Smooth muscle cell (in vitro differentiated cells): ENCODE results near the gene RBMS3. TPM values are rescaled to one million over a fixed set of nuclear protein-coding genes. Genes with fewer than 3 reads are reported as not detected.

Source experiments
- DNase-seq: peaks from one replicate; lab custom pipeline; 2025; ENCODE audit not compliant: unreplicated experiment; lab: John Stamatoyannopoulos, UW
- H2AFZ ChIP-seq: fragments of 200-600 bp; sonication (generic); 2 replicates; pipeline ENCODE4 v1.6.0; 2016; ENCODE audit warnings: antibody characterized with exemption, low read depth, mild to moderate bottlenecking
- H3F3A ChIP-seq: fragments of 200-600 bp; sonication (generic); 2 replicates; pipeline ENCODE4 v1.6.0; 2017; ENCODE audit warnings: antibody characterized with exemption, low read depth
- H3K27ac ChIP-seq: fragments of 200-600 bp; sonication (generic); 2 replicates; pipeline ENCODE4 v1.5.1; 2016; ENCODE audit warnings: low read depth, mild to moderate bottlenecking
- H3K27me3 ChIP-seq: fragments of 200-600 bp; sonication (generic); 2 replicates; pipeline ENCODE4 v1.6.1; 2016; ENCODE audit warnings: low read depth, mild to moderate bottlenecking
- H3K36me3 ChIP-seq: fragments of 200-600 bp; sonication (generic); 2 replicates; pipeline ENCODE4 v1.5.1; 2016; ENCODE audit warnings: low read depth
- H3K4me1 ChIP-seq: fragments of 200-600 bp; sonication (generic); 2 replicates; pipeline ENCODE4 v1.5.1; 2016; ENCODE audit warnings: low read depth
- H3K4me2 ChIP-seq: fragments of 200-600 bp; sonication (generic); 2 replicates; pipeline ENCODE4 v1.6.0; 2016; ENCODE audit warnings: mild to moderate bottlenecking
- H3K4me3 ChIP-seq: fragments of 200-600 bp; sonication (generic); 2 replicates; pipeline ENCODE4 v1.5.1; 2016; ENCODE audit warnings: mild to moderate bottlenecking
- H3K79me2 ChIP-seq: fragments of 200-600 bp; sonication (generic); 2 replicates; pipeline ENCODE4 v1.6.0; 2016; ENCODE audit warnings: low read depth, mild to moderate bottlenecking
- H3K9ac ChIP-seq: fragments of 200-600 bp; sonication (generic); 2 replicates; pipeline ENCODE4 v1.6.0; 2016; ENCODE audit warnings: low read depth
- H3K9me3 ChIP-seq: fragments of 200-600 bp; sonication (generic); replicated peaks from 2 replicates; pipeline ENCODE4 v1.5.1; 2016; ENCODE audit warnings: low read depth
- H4K20me1 ChIP-seq: fragments of 200-600 bp; sonication (generic); 2 replicates; pipeline ENCODE4 v1.6.0; 2016; ENCODE audit warnings: low read depth
- WGBS: methylation state at CpG from one replicate; pipeline ENCODE4 v1.1.7; 2016; ENCODE audit warnings: low lambda C conversion rate; 5-methylcytosine and 5-hydroxymethylcytosine counted together
- polyA plus RNA-seq: library from polyadenylated mRNA; unstranded; fragments of >200 nt; fragmentation: Nextera tagmentation; extraction: Ambion mirVana; gene quantifications from 2 replicates; pipeline ENCODE4 v1.2.1, GENCODE V29; 2016
- total RNA-seq: library from RNA; depleted of rRNA; stranded (reverse); fragments of >200 nt; gene quantifications from 2 replicates; pipeline ENCODE4 v1.2.3, GENCODE V29; 2014
- TF ChIP-seq, protein P1 (sequence below): fragments of 200-600 bp; sonication (generic); IDR thresholded peaks from 2 replicates; pipeline ENCODE4 v1.5.1; 2017; ENCODE audit warnings: borderline replicate concordance, mild to moderate bottlenecking, antibody characterized with exemption; ENCODE audit not compliant: insufficient read depth, poor library complexity, severe bottlenecking

RBMS3 gene
- total and polyA plus RNA-seq, 2 experiments from 2014 or later: 42.9 to 50.6 TPM

DNA sequence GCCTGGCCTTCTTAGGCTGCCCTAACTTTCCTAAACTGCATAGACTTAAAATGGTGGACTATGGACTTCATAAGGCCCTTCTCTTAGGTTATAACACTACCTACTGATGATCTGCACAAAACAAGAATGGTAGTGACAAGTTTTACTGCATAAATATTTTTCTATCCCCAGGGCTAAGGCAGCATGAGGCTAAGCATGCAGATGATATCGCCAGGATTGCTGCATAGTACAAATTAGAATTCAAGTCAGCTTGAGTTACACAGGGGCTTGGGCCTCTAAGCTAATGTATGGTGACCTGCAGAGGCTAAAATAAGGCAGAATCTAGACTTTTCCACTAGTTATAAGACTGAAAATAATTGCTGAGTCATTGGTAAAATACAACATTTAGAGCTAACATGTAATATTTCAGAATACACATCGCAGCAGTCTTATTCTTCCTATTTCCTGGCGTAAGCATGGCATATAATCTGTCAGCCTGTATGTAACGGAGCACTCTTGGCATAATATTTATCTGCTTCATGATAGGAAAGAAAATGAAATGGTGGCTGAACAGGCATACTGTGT, 15.3 kb upstream of the RBMS3 start:
- H3K4me1 ChIP-seq: no peaks in the 10 kb centered on the region
- no peak overlapping the region for H3K9ac ChIP-seq
- WGBS: 96% methylated on average over 4 of the region's 4 CpGs
- H3K36me3 ChIP-seq: no peaks in the 10 kb centered on the region
- no peaks in the 10 kb centered on the region for H3F3A ChIP-seq
- DNase-seq: no peak
- no peaks in the 10 kb centered on the region for H3K27me3 ChIP-seq
- H3K79me2 ChIP-seq: no peaks in the 10 kb centered on the region
- H3K4me2 ChIP-seq: no peak overlapping the region
- no peaks in the 10 kb centered on the region for H3K9me3 ChIP-seq
- TF ChIP-seq, protein P1, sequence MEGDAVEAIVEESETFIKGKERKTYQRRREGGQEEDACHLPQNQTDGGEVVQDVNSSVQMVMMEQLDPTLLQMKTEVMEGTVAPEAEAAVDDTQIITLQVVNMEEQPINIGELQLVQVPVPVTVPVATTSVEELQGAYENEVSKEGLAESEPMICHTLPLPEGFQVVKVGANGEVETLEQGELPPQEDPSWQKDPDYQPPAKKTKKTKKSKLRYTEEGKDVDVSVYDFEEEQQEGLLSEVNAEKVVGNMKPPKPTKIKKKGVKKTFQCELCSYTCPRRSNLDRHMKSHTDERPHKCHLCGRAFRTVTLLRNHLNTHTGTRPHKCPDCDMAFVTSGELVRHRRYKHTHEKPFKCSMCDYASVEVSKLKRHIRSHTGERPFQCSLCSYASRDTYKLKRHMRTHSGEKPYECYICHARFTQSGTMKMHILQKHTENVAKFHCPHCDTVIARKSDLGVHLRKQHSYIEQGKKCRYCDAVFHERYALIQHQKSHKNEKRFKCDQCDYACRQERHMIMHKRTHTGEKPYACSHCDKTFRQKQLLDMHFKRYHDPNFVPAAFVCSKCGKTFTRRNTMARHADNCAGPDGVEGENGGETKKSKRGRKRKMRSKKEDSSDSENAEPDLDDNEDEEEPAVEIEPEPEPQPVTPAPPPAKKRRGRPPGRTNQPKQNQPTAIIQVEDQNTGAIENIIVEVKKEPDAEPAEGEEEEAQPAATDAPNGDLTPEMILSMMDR: no peak
- no peak overlapping the region for H3K4me3 ChIP-seq
- no peak overlapping the region for H3K27ac ChIP-seq
- no peaks in the 10 kb centered on the region for H4K20me1 ChIP-seq
- no peak overlapping the region for H2AFZ ChIP-seq

DNA sequence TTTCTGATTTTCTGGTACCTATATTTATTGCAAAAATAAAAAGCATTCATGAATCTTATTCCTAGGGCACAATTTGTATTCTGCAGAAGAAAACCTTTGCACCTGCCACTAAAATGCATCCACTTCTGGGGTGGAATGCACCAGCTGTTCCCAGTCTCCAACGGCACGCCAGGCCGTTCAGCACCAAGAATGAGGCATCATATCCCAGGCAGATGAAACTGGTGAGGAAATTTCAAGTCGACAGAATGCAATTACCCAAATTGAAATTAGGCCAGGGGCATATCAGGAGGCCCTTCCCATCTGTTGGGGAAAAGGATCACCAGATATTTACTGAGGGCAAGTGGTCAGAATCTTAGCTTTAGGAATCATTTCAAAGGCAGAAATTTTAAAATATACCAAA, 13.6 kb upstream of the RBMS3 start:
- TF ChIP-seq, protein P1: no peak
- Histone ChIP-seq H3K27me3 (no peaks in the 10 kb centered on the region), H3K9ac (no peak overlapping the region), H4K20me1 (no peaks in the 10 kb centered on the region), H3K4me3 (no peak overlapping the region), H3K79me2 (no peaks in the 10 kb centered on the region), H3K9me3 (no peaks in the 10 kb centered on the region), H3K27ac (no peak overlapping the region), H3K36me3 (no peaks in the 10 kb centered on the region), H2AFZ (no peak overlapping the region), H3F3A (no peaks in the 10 kb centered on the region), H3K4me1 (no peaks in the 10 kb centered on the region), H3K4me2 (no peak overlapping the region)
- 94% methylated on average over 4 of the region's 4 CpGs for WGBS
- DNase-seq: no peak

DNA sequence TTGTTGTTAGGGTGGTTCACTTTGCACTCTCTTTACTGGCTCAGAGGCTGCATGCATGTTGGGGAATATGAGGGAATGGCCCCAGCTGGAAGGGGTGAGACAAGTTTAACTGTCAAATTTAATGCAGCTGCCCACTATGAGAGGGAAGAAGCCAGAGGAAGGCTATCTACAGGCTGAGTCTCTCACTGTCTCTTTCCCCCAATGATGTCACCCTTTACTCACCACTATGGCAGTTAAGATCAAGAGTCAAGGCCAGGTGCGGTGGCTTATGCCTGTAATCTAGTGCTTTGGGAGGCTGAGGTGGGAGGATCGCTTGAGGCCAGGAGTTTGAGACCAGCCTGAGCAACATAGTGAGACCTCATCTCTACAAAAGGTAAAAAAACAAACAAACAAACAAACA, 12.2 kb upstream of the RBMS3 start:
- no peaks in the 10 kb centered on the region for H3K9me3 ChIP-seq
- H3K4me1 ChIP-seq: no peaks in the 10 kb centered on the region
- no peak overlapping the region for H3K9ac ChIP-seq
- H2AFZ ChIP-seq: no peak overlapping the region
- H3K79me2 ChIP-seq: no peaks in the 10 kb centered on the region
- H3F3A ChIP-seq: no peaks in the 10 kb centered on the region
- H3K27me3 ChIP-seq: no peaks in the 10 kb centered on the region
- no peaks in the 10 kb centered on the region for H4K20me1 ChIP-seq
- 95% methylated on average over 2 of the region's 2 CpGs for WGBS
- TF ChIP-seq, protein P1: no peak
- no peak overlapping the region for H3K4me3 ChIP-seq
- no peak overlapping the region for H3K4me2 ChIP-seq
- H3K27ac ChIP-seq: no peak overlapping the region
- no peak for DNase-seq
- H3K36me3 ChIP-seq: no peaks in the 10 kb centered on the region

DNA sequence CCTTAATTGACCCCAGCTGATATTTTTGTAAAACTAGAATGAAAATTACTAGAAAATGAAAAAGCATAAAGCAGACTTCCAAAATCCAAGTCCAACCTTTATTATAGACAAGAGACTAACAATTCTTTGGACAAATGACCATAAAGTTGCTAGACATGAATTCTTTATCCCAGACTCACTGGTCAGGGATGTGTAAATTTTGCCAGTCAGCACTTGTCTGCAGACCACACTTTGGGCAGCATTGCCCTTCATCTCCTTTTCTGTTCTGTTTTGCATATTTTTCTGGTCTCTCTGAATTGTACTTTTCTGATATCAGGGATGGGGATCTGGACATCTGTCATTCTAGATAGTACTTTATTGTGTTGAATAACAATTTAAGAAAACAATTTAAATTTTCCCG, 10.1 kb upstream of the RBMS3 start:
- TF ChIP-seq, protein P1: no peak
- Histone ChIP-seq H4K20me1 (no peaks in the 10 kb centered on the region), H3K4me2 (no peak overlapping the region), H3K79me2 (no peaks in the 10 kb centered on the region), H2AFZ (no peak overlapping the region), H3K9ac (no peak overlapping the region), H3K4me1 (no peaks in the 10 kb centered on the region), H3K36me3 (no peaks in the 10 kb centered on the region), H3K27me3 (no peaks in the 10 kb centered on the region), H3K9me3 (no peaks in the 10 kb centered on the region), H3K4me3 (no peak overlapping the region), H3K27ac (no peak overlapping the region), H3F3A (no peaks in the 10 kb centered on the region)
- 93% methylated on average over 1 of the region's 1 CpG for WGBS
- no peak for DNase-seq
